ENCODE measurements around the gene MTURN. TPM values are rescaled to one million over a fixed set of nuclear protein-coding genes. Genes with fewer than 3 reads are reported as not detected.

The MTURN gene
- total RNA-seq, 2 donors from 2014 or later: 4.0 to 6.4 TPM

DNA sequence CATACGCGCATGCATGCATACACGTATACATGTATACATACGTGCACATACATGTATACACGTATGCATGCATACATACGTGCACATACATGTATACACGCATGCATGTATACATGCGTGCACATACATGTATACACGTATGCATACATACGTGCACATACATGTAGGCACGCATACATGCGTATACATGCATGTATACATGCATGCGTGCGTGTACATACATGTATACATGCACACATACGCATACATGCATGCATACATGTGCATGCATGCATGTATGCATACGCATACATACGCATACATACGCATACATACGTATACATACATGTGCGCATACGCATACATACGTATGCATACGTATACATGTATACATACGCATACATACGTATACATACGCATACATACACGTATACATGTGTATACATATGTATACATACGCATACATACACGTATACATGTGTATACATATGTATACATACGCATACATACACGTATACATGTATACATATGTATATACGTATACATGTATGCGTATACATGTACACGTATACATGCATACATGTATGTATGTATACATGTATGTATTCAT, 19.0 kb upstream of the MTURN start:
- H3K9me3 Mint-ChIP-seq: peaks cover 6% of the 10 kb centered on the region
- ATAC-seq (replicated peaks): no peak
- H3K27ac Mint-ChIP-seq: no peak overlapping the region
- H3K36me3 Mint-ChIP-seq (ENCODE audit: low read depth): no peaks in the 10 kb centered on the region
- H3K4me3 Mint-ChIP-seq: no peak overlapping the region
- peaks cover 6% of the 10 kb centered on the region for H3K4me1 Mint-ChIP-seq
- H3K27me3 Mint-ChIP-seq: no peaks in the 10 kb centered on the region

DNA sequence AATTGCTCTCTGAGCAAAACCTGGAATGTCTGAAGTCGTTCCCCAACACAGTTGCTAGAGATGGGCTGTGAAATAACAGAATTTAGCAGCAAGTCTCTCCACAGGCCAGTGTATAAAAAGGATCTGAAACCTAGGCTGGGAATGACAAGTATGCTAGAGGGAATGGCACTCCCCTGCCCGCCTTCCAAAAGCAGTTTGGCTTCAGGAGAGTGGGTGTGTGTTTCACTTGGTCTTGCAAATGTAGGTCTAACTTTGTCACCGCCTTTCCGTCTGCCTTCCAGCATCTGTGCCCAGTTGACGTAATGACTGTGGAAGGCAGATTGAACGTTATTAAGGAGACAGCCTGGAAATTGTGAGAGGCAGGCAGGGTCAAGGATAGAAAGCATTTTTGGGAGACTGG, 18.0 kb upstream of the MTURN start:
- H3K4me3 Mint-ChIP-seq: no peak overlapping the region
- H3K27me3 Mint-ChIP-seq: no peaks in the 10 kb centered on the region
- H3K27ac Mint-ChIP-seq: no peak overlapping the region
- no peaks in the 10 kb centered on the region for H3K36me3 Mint-ChIP-seq (ENCODE audit: low read depth)
- peaks cover 6% of the 10 kb centered on the region for H3K4me1 Mint-ChIP-seq
- ATAC-seq (replicated peaks): no peak
- peaks cover 6% of the 10 kb centered on the region for H3K9me3 Mint-ChIP-seq

DNA sequence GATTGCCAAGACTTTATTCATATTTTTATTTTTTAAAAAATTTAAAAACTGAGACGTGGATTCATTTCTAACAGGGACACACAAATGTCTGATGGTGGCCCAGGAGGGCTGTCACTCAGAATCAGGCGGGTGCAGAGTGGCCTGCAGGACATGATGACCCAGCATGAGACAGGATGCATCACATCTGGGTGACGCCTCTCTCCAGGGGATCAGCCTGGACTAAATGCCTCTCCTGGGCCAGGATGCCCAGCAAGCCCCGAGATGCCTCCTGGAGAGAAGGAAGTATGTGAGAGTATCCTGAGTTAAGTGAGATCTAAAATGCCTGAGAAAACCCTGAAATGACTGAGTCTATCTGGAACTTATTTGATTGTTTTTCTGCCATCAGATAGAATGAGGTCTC, 16.9 kb upstream of the MTURN start:
- H3K27me3 Mint-ChIP-seq: no peaks in the 10 kb centered on the region
- peaks cover 6% of the 10 kb centered on the region for H3K4me1 Mint-ChIP-seq
- ATAC-seq (replicated peaks): no peak
- H3K27ac Mint-ChIP-seq: no peak overlapping the region
- peaks cover 4% of the 10 kb centered on the region for H3K9me3 Mint-ChIP-seq
- no peak overlapping the region for H3K4me3 Mint-ChIP-seq
- H3K36me3 Mint-ChIP-seq (ENCODE audit: low read depth): no peaks in the 10 kb centered on the region

DNA sequence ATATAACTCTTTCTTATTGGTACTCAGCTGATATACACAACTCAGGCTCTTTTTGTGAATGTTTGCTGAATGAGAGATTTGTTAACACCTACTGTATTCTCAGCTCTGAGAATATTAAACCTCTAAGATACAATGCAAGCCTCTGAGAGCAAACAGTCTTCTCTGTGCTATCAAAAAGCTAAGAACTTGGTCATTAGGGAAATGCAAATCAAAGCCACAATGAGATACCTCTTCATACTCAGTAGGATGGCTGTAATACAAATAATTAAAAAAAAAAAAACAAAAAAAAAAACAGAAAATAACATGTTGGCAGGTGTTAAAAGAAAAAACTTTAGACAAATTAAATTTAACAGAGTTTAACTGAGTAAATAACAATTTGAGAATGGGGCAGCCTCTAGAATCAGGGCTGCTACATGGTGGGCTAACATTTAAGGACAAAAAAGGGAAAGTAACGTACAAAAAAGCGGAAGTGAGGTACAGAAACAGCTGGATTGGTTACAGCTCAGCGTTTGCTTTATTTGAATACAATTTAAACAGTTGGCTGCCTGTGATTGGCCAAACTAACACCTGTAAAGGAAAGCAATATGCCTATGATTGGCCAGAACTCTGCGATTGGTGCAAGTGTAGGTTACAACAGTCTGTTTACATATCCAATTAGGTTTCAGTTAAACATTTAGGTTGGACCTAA, 14.8 kb upstream of the MTURN start:
- H3K4me3 Mint-ChIP-seq: no peak overlapping the region
- peak overlapping the region; percentile 22 for H3K27ac Mint-ChIP-seq
- H3K4me1 Mint-ChIP-seq: peaks cover under 1% of the 10 kb centered on the region
- no peaks in the 10 kb centered on the region for H3K36me3 Mint-ChIP-seq (ENCODE audit: low read depth)
- ATAC-seq (replicated peaks): no peak
- H3K9me3 Mint-ChIP-seq: no peaks in the 10 kb centered on the region
- no peaks in the 10 kb centered on the region for H3K27me3 Mint-ChIP-seq

DNA sequence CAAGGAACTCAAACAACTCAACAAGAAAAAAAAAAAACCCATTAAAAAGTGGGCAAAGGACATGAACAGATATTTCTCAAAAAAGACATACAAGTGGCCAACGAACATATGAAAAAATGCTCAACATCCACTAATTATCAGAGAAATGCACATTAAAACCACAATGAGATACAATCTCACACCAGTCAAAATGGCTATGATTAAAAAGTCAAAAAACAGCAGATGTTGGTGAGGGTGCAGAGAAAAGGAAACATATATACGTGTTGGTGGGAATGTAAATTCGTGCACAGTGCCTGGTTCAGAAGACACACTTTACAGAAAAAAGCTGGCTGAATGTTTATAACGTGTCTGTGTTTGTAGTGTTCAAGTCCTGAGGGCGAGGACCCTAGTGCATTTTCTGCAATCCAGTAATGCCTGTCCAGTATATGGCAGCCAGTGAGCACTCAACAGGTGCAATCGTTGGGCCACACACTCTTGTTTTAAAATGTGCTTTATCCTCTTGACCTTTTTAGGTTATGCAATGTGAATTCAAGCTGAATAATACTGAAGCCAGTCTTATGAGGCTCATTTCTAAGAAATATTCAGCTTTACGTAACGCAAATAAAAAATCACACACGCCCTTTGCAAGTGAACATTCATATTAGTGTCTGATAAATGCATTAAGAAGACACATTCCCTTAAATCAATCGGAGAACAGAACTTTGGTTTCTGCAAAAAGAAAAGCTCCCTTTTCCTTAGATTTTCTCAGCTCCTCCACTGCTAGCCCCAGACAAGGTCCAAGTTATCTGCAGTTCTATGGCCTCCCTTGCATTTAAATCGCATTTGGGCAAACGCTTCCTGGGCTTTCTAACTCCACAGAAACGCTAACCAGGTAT, 813 bp upstream of the MTURN start:
- H3K9me3 Mint-ChIP-seq: no peaks in the 10 kb centered on the region
- no peak for ATAC-seq (replicated peaks)
- H3K4me1 Mint-ChIP-seq: peaks cover 5% of the 10 kb centered on the region
- no peaks in the 10 kb centered on the region for H3K36me3 Mint-ChIP-seq (ENCODE audit: low read depth)
- H3K27ac Mint-ChIP-seq: peak overlapping the region; percentile 73
- H3K4me3 Mint-ChIP-seq: peak overlapping the region; percentile 85
- no peaks in the 10 kb centered on the region for H3K27me3 Mint-ChIP-seq

DNA sequence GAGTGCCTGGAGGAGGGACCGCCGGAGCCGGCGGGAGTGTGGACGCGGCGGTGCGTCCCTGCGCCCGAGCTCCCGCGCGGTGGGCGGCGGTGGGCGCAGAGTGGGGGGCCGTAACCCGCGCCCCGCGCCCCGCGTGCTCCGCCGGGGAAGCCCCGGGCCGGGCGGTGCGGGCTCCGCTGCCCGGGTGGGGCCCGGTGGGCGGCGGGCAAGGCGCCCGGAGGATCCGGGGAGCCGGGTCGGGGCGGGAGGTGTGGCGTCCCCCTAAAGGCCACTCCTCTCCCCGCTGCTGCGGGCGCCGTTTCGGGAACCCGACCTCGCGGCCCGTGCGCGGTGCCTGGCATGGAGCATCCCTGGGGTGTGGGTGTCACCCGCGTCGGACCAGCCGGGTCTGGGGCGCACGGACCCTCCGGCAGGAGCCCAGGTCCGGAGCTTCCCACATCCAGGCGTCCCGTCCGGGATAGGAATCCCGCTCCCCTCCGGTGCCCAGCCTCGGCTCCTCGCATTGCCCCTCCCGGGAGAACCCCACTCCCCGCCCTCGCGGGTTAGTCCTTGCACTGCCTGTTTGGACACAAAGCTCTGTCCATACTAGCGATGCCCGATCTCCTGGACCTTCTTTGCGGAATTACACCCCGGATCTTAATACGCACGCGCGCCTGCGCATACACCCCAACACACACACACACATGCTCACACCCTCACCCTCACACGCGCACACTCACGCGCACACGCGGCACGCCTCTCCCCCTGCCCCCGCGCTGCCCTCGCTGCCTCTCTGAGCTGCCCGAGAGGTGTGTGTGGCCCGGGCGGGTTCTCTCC, 723 bp downstream of the MTURN start:
- H3K4me1 Mint-ChIP-seq: peaks cover 8% of the 10 kb centered on the region
- ATAC-seq (replicated peaks): peak; percentile 53
- H3K36me3 Mint-ChIP-seq (ENCODE audit: low read depth): no peaks in the 10 kb centered on the region
- H3K27me3 Mint-ChIP-seq: no peaks in the 10 kb centered on the region
- peak overlapping the region; percentile 54 for H3K27ac Mint-ChIP-seq
- peak overlapping the region; percentile 85 for H3K4me3 Mint-ChIP-seq
- H3K9me3 Mint-ChIP-seq: no peaks in the 10 kb centered on the region

DNA sequence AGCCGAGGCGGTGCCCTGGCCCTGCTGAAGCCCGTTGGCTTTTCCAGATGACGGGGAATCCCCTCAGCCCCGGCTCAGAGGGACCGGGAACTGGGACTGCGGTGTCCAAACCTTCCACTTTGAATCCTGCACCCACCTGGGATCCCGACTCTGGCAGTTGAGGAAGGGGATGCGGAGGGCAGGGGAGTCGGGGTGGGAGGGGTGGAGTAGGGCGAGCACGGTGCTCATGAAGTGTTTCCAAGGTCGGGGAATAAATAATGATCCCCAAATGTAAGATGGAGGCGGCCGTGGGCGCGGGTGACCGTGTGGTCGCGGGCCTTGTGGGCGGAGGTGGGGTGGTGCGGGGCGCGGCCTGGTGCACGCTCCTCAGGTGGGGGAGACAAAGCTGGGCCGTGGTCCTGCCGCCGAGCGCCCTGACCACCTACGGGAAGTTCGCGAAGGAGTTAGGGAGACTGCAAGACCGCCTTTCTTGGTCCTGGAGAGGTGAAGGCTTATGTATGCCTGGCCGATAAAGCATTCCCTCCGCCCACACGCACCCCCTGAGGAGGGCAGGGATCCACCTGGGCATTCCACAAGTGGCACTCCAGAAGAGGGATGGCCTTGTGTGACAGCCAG, 1.4 kb downstream of the MTURN start:
- no peak for ATAC-seq (replicated peaks)
- Mint-ChIP-seq H3K4me1 (peaks cover 10% of the 10 kb centered on the region), H3K27ac (peak overlapping the region; percentile 54), H3K36me3 (ENCODE audit: low read depth) (no peaks in the 10 kb centered on the region), H3K9me3 (no peaks in the 10 kb centered on the region), H3K4me3 (peak overlapping the region; percentile 83), H3K27me3 (no peaks in the 10 kb centered on the region)

DNA sequence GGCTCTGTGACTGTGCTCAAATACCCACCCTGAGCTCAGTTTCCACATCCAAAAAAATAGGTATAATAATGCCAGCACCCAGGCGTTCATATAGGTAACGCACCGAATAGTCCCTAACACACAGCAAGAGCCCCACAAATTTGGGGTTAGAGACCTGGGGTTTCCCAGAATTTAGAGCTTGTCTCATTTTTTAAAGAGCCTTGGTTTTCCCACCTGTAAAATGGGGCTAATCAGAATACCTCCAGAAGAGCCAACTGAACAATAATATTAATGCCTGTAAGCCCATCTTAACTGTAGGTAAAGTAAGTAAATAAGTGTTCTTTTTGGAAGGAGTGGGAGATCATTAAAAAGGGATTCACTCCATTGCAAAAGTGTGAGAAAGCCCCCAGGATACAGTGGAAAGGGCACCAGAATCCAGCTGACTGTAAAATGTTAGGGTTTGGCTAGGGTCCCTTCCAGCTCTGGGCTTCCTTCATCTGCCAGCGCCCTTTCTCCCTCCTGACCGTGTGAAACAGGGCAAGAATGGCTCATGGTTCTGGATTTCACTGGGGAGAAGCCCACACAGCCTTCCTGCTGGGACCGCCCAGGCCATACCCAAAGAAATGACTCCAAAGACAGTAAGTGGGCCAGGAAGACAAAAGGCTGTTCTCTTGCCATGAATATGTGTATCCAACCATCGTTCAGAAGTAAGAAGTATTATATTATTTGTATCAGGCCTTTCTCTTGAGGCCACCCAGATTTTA, 2.1 kb downstream of the MTURN start:
- no peaks in the 10 kb centered on the region for H3K36me3 Mint-ChIP-seq (ENCODE audit: low read depth)
- peak overlapping the region; percentile 83 for H3K4me3 Mint-ChIP-seq
- peaks cover 10% of the 10 kb centered on the region for H3K4me1 Mint-ChIP-seq
- H3K9me3 Mint-ChIP-seq: no peaks in the 10 kb centered on the region
- ATAC-seq (replicated peaks): no peak
- H3K27ac Mint-ChIP-seq: no peak overlapping the region
- H3K27me3 Mint-ChIP-seq: no peaks in the 10 kb centered on the region

DNA sequence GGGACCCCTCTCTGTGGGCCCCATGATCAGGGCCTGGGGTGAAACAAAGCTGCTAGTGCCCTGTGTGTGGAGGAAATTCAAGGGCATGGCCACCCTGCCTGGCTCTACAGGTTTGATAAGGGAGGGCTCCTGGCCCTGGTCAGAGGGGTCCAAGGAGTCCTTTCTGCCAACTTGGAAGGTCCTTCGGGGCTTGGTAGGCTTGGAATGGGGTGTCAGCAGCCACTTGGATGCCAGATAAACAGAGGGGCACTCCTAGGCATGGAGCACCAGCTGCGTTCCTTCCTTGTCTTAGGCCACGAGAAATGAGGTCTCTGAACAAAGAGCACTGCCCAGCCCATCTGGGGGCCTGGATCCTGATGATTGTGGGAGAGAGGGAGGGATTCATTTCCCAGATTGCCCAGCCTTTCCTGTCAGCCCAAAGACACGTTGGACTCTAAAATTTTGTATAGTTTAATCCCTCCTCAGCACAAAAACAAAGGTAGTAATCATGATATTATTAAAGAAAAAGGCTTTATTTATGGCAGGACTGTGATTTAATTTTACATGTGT, 5.1 kb downstream of the MTURN start:
- Mint-ChIP-seq H3K36me3 (ENCODE audit: low read depth) (no peaks in the 10 kb centered on the region), H3K27ac (no peak overlapping the region), H3K4me3 (no peak overlapping the region), H3K9me3 (no peaks in the 10 kb centered on the region), H3K27me3 (no peaks in the 10 kb centered on the region), H3K4me1 (peaks cover 5% of the 10 kb centered on the region)
- ATAC-seq (replicated peaks): no peak

DNA sequence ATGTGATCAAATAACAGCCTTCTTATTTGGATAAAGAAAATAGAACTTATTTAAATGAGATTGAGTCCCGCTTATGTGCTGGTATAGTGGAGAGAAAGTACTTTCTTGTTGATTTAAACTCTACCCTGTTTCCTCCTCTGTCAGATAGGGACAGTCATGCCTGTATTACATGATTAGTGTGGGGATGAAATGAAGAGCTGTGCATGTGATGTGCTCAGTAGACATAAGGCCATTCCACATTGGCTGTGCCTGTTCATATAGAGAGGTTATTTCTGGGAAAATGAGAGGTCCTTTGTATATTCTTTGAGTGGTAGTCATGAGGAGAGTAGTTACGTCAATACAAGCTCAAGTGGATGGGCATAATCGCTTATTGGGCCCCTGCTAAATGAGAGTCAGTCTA, 5.7 kb downstream of the MTURN start:
- Mint-ChIP-seq H3K9me3 (no peaks in the 10 kb centered on the region), H3K36me3 (ENCODE audit: low read depth) (no peaks in the 10 kb centered on the region), H3K4me3 (no peak overlapping the region), H3K4me1 (peaks cover 5% of the 10 kb centered on the region), H3K27ac (no peak overlapping the region), H3K27me3 (no peaks in the 10 kb centered on the region)
- no peak for ATAC-seq (replicated peaks)

DNA sequence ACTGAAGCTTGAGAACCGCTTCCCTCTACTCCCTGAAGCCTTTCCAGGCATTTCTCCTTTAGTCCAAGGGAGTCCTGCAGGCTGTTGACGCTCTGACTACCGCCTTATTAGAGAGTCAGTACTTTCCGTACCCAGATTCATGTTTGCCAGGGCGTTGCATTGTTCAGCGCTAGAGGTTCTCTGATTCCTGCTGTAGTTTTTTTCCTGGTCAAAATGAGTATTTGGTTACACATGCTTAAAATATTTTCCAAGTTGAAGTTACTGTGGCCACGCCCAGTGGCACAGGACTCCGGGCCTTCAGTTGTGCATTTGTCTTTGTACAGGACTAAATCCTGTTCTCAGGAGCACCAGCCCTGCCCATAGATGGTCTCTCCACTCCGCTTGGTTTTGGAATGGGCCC, 7.9 kb downstream of the MTURN start:
- no peak overlapping the region for H3K4me3 Mint-ChIP-seq
- H3K9me3 Mint-ChIP-seq: no peaks in the 10 kb centered on the region
- no peaks in the 10 kb centered on the region for H3K27me3 Mint-ChIP-seq
- H3K4me1 Mint-ChIP-seq: peaks cover 5% of the 10 kb centered on the region
- H3K36me3 Mint-ChIP-seq (ENCODE audit: low read depth): no peaks in the 10 kb centered on the region
- H3K27ac Mint-ChIP-seq: no peak overlapping the region
- ATAC-seq (replicated peaks): no peak

DNA sequence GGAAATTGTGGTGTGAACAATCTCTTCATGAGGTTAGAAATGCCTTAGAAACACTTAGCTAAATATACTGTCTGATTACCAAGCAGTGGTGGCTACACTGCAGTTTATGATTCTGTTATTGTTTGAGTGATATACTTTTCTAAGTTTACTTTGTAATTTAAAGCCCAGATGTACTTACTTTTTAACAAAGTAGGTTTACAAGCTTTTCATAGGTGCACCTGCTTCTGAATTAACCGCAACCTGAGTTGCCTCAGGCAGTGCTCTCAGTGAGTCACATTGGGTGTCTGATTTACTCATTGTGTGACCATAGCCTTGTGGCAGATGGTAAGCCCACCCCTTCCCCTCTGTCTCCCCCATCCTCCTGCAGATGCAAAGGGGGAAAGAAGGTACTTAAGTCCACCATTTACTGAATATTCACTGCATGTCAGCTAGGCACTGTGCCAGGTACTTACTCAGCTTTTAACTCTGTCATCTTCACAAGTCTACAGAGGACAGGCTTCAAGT, 9.0 kb downstream of the MTURN start:
- no peak overlapping the region for H3K4me3 Mint-ChIP-seq
- no peaks in the 10 kb centered on the region for H3K36me3 Mint-ChIP-seq (ENCODE audit: low read depth)
- no peaks in the 10 kb centered on the region for H3K27me3 Mint-ChIP-seq
- peak; percentile 65 for ATAC-seq (replicated peaks)
- H3K9me3 Mint-ChIP-seq: no peaks in the 10 kb centered on the region
- no peak overlapping the region for H3K27ac Mint-ChIP-seq
- H3K4me1 Mint-ChIP-seq: peaks cover 5% of the 10 kb centered on the region

DNA sequence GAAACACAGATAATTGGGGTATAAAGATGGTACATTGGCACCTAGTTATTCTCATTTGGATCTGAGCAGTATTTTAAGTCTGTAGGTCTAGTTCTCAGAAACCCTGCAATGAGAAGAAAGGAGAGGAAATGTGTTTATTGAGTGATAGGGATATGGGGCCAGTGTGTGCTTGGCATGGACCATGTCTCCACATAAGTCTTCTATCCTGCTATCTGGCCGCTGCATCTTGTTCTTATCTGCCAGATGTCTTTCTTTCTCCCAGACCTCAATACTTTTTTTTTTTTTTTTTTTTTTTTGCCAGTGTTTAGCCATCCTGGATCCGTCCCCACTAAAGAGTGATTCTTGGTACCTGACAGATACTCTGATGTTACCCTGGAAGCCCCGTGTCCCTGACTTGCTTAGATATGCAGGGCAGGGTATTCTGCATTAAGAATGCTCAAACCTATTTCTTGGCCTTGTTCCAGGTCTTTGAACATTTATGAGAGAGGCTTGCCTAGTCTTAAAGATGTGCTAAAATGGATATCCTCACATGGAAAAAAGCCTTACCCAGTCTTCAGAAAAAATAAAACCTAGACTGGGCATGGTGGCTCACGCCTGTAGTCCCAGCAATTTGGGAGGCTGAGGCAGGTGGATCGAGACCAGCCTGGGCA, 10.0 kb downstream of the MTURN start:
- H3K4me3 Mint-ChIP-seq: no peak overlapping the region
- H3K27ac Mint-ChIP-seq: no peak overlapping the region
- no peak for ATAC-seq (replicated peaks)
- no peaks in the 10 kb centered on the region for H3K27me3 Mint-ChIP-seq
- no peaks in the 10 kb centered on the region for H3K36me3 Mint-ChIP-seq (ENCODE audit: low read depth)
- H3K4me1 Mint-ChIP-seq: peaks cover 5% of the 10 kb centered on the region
- no peaks in the 10 kb centered on the region for H3K9me3 Mint-ChIP-seq

Measured in activated T-helper 17 cell treated with anti-CD3 and anti-CD28 coated beads, Interleukin-2, amount 50 U/mL, for 72 hours (primary cell).